Muscle layer of colon (tissue), 2 donors: ENCODE data around the gene FSTL5.
"Not testable (repeated sequence)": the region's sequence is repeated elsewhere in the genome, so short reads cannot be mapped to it uniquely, and the experiment has no call there.

Experiments used
- H3K27ac ChIP-seq: one replicate; pipeline ENCODE4 v1.7.0; 2013; ENCODE audit warnings: low read depth, mild to moderate bottlenecking, low read length, moderate library complexity
- H3K27me3 ChIP-seq, 2 donors: one replicate each; pipeline ENCODE4 v1.7.0; 2013; ENCODE audit warnings: low read length in 2 of 2, mild to moderate bottlenecking in 2 of 2; ENCODE audit not compliant: insufficient read depth in 2 of 2, control insufficient read depth in 1 of 2
- H3K36me3 ChIP-seq: one replicate; pipeline ENCODE4 v1.7.0; 2013; ENCODE audit warnings: mild to moderate bottlenecking, low read length; ENCODE audit not compliant: insufficient read depth
- H3K4me1 ChIP-seq: one replicate; pipeline ENCODE4 v1.7.0; 2013; ENCODE audit warnings: mild to moderate bottlenecking, low read length; ENCODE audit not compliant: insufficient read depth
- H3K4me3 ChIP-seq, 2 donors: one replicate each; pipeline ENCODE4 v1.7.0; 2013; ENCODE audit warnings: low read length in 2 of 2, low read depth in 1 of 2, mild to moderate bottlenecking in 1 of 2, moderate library complexity in 1 of 2
- H3K9ac ChIP-seq: one replicate; pipeline ENCODE4 v1.7.0; 2013; ENCODE audit warnings: low read length
- H3K9me3 ChIP-seq: one replicate; pipeline ENCODE4 v1.7.0; 2013; ENCODE audit warnings: mild to moderate bottlenecking, low read length
- donor health status: abdominal sarcoma.
- donor health status: Adenocarcinoma of cecum.

Gene FSTL5

DNA sequence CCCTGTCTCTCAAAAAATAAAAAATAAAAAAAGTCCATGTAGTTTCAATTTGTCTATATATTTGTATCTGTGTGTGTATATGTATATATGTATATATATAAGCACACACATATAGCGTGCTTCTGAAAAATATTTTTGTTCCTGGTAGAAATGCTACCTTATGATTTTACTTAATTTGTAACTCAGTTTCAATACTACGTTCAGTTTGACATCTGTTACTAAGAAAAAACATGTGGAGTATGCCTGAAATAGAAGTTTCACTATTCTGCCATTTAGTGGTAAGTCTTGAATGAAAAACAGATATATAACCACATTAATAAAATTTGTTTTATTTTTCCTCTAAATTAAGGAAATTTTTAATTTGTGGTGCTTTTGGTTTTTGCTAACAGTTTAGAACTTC, 14.2 kb downstream of the FSTL5 start:
- Histone ChIP-seq H3K9ac (no peak overlapping the region), H3K27me3 (no peaks in the 10 kb centered on the region), H3K4me1 (no peaks in the 10 kb centered on the region), H3K36me3 (no peaks in the 10 kb centered on the region), H3K9me3 (no peaks in the 10 kb centered on the region), H3K4me3 (no peak overlapping the region), H3K27ac (no peak overlapping the region)

DNA sequence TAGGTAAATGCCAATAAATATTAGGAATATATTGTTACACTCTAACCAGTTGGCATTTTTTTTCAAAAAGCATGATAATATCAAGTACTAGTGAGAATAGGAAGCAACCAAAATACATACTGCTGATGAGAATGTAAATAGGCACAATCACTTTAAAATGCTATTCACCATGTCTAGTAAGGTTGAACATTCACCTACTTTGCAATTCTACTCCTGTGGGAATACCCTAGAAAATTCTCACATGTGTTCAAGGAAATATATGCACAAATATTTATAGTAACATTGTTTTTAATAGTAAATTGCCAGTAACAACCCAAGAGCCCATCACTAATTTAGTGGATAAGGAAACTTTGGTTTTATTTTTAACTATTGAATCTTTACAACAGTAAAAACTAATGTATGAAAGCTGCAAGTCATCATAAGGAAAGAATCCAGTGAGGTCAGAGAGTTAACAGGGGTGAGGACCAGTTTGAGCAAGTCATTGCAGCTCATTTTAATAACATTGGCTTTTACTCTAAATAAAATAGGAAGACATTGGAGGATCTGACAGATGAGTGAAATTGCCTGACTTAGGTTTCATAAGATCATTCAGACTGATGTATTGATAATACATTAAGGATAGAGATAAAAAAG, 23.6 kb downstream of the FSTL5 start:
- no peaks in the 10 kb centered on the region for H3K9me3 ChIP-seq
- H3K4me1 ChIP-seq, result no peaks in the 10 kb centered on the region
- no peak overlapping the region for H3K27ac ChIP-seq
- no peak overlapping the region for H3K9ac ChIP-seq
- H3K36me3 ChIP-seq, result no peaks in the 10 kb centered on the region
- no peak overlapping the region for H3K4me3 ChIP-seq
- H3K27me3 ChIP-seq, result no peaks in the 10 kb centered on the region

DNA sequence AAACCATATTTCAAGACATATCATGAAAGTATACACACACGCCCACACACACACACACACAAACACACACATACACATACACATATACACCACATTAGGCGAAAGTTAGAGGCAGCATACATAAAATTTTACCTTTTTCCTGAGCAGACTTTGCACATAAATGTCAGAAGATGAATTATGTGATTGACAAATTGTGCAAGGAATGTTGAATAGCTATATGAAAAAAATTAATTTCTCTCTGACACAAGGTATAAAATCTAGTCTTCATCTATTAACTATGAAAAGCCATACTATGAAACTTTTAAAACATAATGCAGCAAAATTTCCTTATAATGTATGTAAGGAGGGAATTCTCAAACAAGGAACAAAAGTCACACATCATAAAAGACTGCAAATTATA, 24.4 kb downstream of the FSTL5 start:
- Histone ChIP-seq H3K36me3 (no peaks in the 10 kb centered on the region), H3K9me3 (no peaks in the 10 kb centered on the region), H3K9ac (no peak overlapping the region), H3K4me3 (no peak overlapping the region), H3K27me3 (no peaks in the 10 kb centered on the region), H3K27ac (no peak overlapping the region), H3K4me1 (no peaks in the 10 kb centered on the region)

DNA sequence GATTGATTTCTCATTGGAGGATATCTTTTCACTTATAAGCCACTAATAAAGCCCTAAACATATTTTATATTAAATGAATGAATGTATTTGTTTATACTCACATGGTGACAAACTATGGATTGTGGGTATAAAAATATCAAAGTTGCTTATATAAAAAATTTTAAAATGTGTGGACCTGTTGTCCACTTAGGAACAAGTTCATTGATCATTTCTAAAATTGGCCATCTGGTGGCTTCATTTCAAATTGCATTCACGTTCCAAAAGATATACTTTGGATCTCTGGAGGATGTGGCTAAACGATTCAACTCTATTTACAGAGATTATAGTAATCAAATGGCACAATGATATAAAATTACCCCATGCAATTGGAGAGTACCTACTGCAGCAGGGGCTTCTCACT, 32.5 kb downstream of the FSTL5 start:
- Histone ChIP-seq H3K9ac (no peak overlapping the region), H3K4me1 (no peaks in the 10 kb centered on the region), H3K36me3 (no peaks in the 10 kb centered on the region), H3K4me3 (no peak overlapping the region), H3K9me3 (no peaks in the 10 kb centered on the region), H3K27ac (no peak overlapping the region), H3K27me3 (no peaks in the 10 kb centered on the region)

DNA sequence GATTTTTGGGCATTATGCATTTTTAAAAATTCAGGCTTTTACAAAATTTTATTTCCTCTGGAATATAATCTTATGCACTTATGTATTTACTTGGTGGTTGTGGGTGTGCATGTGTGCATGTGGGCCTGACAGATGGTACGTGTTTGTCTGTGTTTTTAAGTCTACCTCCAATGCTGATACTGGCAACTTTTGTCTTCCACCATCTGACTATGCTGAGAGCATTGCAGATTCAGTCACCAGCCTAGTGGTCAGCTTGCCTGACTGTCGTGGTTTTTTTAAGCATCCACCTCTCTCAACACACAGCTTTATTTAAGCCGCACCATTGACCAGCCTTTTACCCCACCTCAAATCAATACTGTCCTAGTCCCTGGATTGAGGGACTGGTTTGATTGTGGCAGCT, 37.1 kb downstream of the FSTL5 start:
- Histone ChIP-seq H3K9ac (no peak overlapping the region), H3K4me1 (no peaks in the 10 kb centered on the region), H3K36me3 (no peaks in the 10 kb centered on the region), H3K27ac (no peak overlapping the region), H3K4me3 (no peak overlapping the region), H3K27me3 (no peaks in the 10 kb centered on the region), H3K9me3 (no peaks in the 10 kb centered on the region)

DNA sequence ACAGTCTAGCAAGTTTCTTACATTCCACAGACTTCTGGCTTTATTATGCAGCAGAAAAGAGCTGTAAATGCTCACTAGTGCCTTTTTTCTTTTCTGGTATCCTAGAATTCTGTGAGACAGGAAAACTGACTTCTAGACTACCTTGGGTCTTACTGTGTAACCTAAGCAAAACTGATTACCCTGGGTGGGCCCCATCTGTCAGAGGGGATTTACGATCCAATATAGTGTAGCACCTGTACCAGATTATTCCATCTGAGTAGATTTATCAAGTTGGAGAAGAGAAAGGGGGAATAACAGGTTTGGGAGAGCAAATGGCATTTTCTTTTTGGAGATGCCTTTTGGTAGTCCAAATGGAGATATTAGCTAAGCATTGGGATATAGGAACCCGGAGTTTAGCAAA, 46.7 kb downstream of the FSTL5 start:
- H3K4me1 ChIP-seq, result no peaks in the 10 kb centered on the region
- no peak overlapping the region for H3K9ac ChIP-seq
- no peaks in the 10 kb centered on the region for H3K27me3 ChIP-seq
- H3K36me3 ChIP-seq, result no peaks in the 10 kb centered on the region
- no peak overlapping the region for H3K4me3 ChIP-seq
- H3K9me3 ChIP-seq, result no peaks in the 10 kb centered on the region
- H3K27ac ChIP-seq, result no peak overlapping the region

DNA sequence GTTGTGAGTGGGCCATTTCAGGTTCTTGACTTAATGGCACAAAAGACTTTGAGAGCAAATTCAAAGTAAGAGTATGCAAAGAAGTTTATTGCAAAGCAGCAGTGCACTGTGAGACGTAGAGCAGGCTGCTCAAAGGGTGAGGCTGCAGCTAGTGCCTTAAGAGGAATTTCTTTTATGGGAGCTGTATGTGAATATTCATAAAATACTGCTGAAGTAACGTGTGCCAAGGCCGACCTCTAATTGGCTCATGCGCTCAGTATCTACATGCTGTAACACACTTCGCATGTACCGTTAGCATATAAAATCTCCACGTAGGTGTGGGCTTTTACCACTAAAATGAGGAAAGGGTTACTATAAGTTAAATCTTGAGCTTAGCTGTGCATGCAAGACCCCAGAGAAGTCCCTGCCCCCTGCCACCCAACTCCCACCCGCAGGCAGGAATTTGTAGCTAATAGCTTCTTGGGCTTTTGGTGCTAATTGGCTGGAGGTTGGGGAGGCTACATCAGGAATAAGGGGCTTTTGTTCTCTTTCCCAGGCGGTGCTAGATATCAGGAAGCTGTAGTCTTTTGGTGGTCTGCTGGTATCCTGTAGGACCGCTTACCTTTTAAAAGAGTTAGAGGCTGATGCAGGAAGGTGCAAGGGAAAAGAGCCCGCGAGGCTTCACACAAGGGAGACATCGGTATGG, 47.6 kb downstream of the FSTL5 start:
- Histone ChIP-seq H3K27me3 (no peaks in the 10 kb centered on the region), H3K4me3 (no peak overlapping the region), H3K27ac (no peak overlapping the region), H3K9me3 (no peaks in the 10 kb centered on the region), H3K4me1 (no peaks in the 10 kb centered on the region), H3K9ac (no peak overlapping the region), H3K36me3 (no peaks in the 10 kb centered on the region)

DNA sequence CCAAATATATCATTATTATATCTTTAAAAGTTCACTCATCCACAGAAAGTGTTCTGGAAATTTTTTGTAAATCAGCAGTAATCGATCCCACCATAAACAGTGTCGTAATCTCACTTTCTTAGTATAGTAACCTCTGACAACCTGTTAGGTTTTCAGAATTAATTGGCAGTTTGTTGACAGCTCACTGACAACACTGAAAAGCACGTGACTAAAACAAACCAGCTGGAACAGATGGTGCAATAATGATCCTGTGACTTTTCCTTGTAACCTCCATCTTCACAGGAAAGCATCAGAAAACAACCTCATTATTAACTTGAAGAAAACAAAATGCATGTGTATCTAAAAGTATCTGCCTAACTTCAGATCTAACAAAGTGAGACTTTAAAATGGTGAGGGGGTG, 48.5 kb downstream of the FSTL5 start:
- Histone ChIP-seq H3K36me3 (no peaks in the 10 kb centered on the region), H3K4me3 (no peak overlapping the region), H3K27ac (no peak overlapping the region), H3K9me3 (no peaks in the 10 kb centered on the region), H3K9ac (no peak overlapping the region), H3K4me1 (no peaks in the 10 kb centered on the region), H3K27me3 (no peaks in the 10 kb centered on the region)

DNA sequence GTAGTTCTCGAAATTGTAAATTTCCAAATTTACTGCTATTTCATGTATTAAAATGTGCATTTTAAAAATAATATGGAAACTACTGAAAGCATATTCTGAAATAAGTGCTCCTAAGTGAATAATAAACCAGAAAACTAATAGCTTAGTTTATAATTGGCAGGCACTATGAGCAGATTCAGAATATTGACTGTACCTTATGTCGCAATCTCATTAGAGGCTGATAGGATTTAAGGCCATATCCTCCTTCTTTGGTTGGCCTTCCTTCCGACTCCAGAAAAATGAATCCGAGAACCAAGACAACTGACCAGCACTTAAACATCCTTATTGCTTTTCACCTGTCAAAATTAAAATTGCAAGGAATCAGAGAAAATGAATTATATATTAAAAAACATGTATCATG, 52.7 kb downstream of the FSTL5 start:
- no peaks in the 10 kb centered on the region for H3K27me3 ChIP-seq
- H3K36me3 ChIP-seq, result no peaks in the 10 kb centered on the region
- no peaks in the 10 kb centered on the region for H3K9me3 ChIP-seq
- H3K27ac ChIP-seq, result no peak overlapping the region
- H3K4me3 ChIP-seq, result no peak overlapping the region
- H3K9ac ChIP-seq, result no peak overlapping the region
- no peaks in the 10 kb centered on the region for H3K4me1 ChIP-seq

DNA sequence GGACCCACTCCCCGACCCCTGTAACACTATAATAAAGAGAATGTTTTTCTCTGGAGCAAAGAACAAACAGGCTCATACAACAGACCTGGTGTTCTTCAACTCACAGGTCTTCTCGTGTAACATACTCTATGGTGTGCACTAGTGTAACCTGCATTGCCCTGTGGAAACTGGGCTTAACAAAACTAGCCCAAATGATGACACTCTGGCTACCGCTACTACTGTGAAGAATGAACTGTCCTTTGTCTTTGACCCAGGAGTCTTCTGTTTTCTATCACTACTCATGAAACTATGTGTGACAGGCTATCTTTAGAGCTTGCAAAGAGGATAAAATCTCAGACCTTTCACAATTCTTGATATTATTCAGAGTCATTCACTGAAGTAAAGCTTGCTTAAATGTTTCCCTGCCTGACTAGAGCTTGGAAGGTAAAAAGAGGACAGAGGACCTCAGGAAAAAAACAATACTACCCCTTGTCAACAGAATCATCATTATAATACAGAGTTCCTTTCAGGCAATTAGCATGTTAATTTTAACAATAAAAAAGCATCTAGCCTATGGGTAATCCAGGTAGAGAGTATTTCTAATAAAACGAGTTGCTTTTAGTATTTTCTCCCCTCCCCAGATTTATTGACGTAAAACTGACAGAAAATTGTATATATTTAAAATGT, 59.2 kb downstream of the FSTL5 start:
- no peaks in the 10 kb centered on the region for H3K36me3 ChIP-seq
- H3K4me1 ChIP-seq, result no peaks in the 10 kb centered on the region
- H3K9ac ChIP-seq, result no peak overlapping the region
- no peaks in the 10 kb centered on the region for H3K9me3 ChIP-seq
- H3K27ac ChIP-seq, result no peak overlapping the region
- no peaks in the 10 kb centered on the region for H3K27me3 ChIP-seq
- H3K4me3 ChIP-seq, result no peak overlapping the region

DNA sequence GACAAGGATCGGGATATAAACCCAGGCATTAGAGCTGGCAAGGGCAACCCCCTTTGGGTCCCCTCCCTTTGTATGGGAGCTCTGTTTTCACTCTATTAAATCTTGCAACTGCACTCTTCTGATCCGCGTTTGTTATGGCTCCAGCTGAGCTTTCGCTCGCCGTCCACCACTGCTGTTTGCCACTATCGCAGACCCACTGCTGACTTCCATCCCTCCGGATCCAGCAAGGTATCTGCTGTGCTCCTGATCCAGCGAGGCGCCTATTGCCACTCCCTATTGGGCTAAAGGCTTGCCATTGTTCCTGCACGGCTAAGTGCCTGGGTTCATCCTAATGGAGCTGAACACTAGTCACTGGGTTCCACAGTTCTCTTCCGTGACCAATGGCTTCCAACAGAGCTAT, 59.9 kb downstream of the FSTL5 start:
- not testable (repeated sequence) for H3K4me3 ChIP-seq, H3K36me3 ChIP-seq, H3K9me3 ChIP-seq, H3K4me1 ChIP-seq, H3K27me3 ChIP-seq, H3K9ac ChIP-seq, H3K27ac ChIP-seq

DNA sequence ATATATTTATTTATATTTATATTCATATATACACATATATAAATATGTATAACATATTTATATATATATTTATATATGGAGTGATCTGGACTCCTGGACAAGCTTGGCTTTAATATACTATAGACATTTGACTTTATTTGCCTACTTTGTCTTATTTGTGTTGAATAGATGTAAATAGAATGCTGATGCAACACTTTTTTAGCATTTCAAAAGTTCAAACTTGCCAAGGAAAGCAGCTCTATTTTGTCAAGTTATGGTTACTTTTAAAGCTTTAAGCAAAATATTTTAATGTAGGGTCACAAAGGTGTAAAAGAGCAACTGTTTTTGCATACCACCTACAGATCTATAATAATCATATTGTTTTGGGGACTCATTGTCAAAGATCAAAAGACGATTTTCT, 61.1 kb downstream of the FSTL5 start:
- Histone ChIP-seq H3K27me3 (no peaks in the 10 kb centered on the region), H3K4me1 (no peaks in the 10 kb centered on the region), H3K9ac (no peak overlapping the region), H3K4me3 (no peak overlapping the region), H3K9me3 (no peaks in the 10 kb centered on the region), H3K36me3 (no peaks in the 10 kb centered on the region), H3K27ac (no peak overlapping the region)
